ENCODE data around the gene ZNF135. TPM values are rescaled to one million over a fixed set of nuclear protein-coding genes. Genes with fewer than 3 reads are reported as not detected.

ZNF135 gene
- total RNA-seq, 1 donor from 2014 or later: 6.3 TPM

GRCh38 chr19:58095328-58095727 is 36.2 kb downstream of the ZNF135 start:
- no peak for TF ChIP-seq CTCF (conservative IDR thresholded peaks at IDR 0.05)
- no peak overlapping the region for H3K27ac Mint-ChIP-seq (ENCODE audit: unreplicated experiment)
- peaks cover 6% of the 10 kb centered on the region for H3K4me1 Mint-ChIP-seq
- no peaks in the 10 kb centered on the region for H3K27me3 Mint-ChIP-seq (ENCODE audit: low read depth)
- peak overlapping the region; percentile 61 for H3K4me3 Mint-ChIP-seq
- H3K9me3 Mint-ChIP-seq: peaks cover 9% of the 10 kb centered on the region
- no peak for DNase-seq (ENCODE audit: low read depth, low spot score)
- peaks cover 21% of the 10 kb centered on the region for H3K36me3 Mint-ChIP-seq (ENCODE audit: low read depth)

GRCh38 chr19:58096884-58097283 is 37.8 kb downstream of the ZNF135 start:
- no peaks in the 10 kb centered on the region for H3K27me3 Mint-ChIP-seq (ENCODE audit: low read depth)
- peaks cover 17% of the 10 kb centered on the region for H3K36me3 Mint-ChIP-seq (ENCODE audit: low read depth)
- H3K4me1 Mint-ChIP-seq: peaks cover 6% of the 10 kb centered on the region
- DNase-seq (ENCODE audit: low read depth, low spot score): no peak
- TF ChIP-seq CTCF (conservative IDR thresholded peaks at IDR 0.05): no peak
- H3K4me3 Mint-ChIP-seq: peak overlapping the region; percentile 79
- peak overlapping the region; percentile 94 for H3K27ac Mint-ChIP-seq (ENCODE audit: unreplicated experiment)
- H3K9me3 Mint-ChIP-seq: peaks cover 7% of the 10 kb centered on the region

- DNase-seq (ENCODE audit: low read depth, low spot score): no peak
- Mint-ChIP-seq H3K4me3 (peak overlapping the region; percentile 79), H3K36me3 (ENCODE audit: low read depth) (peaks cover 15% of the 10 kb centered on the region), H3K4me1 (peaks cover 6% of the 10 kb centered on the region), H3K9me3 (peaks cover 7% of the 10 kb centered on the region), H3K27ac (ENCODE audit: unreplicated experiment) (peak overlapping the region; percentile 94), H3K27me3 (ENCODE audit: low read depth) (no peaks in the 10 kb centered on the region)
- no peak for TF ChIP-seq CTCF (conservative IDR thresholded peaks at IDR 0.05)
Measured at GRCh38 chr19:58097349-58097748, 38.3 kb downstream of the ZNF135 start.

- peak within 1 kb of the TSS; percentile 85 for H3K4me3 Mint-ChIP-seq
- DNase-seq (ENCODE audit: low read depth, low spot score): peak; percentile 98
- H3K36me3 Mint-ChIP-seq (ENCODE audit: low read depth): peaks cover 15% of the 10 kb centered on the region
- no peaks in the 10 kb centered on the region for H3K27me3 Mint-ChIP-seq (ENCODE audit: low read depth)
- peaks cover 6% of the 10 kb centered on the region for H3K4me1 Mint-ChIP-seq
- no peak for TF ChIP-seq CTCF (conservative IDR thresholded peaks at IDR 0.05)
- peak within 1 kb of the TSS; percentile 100 for H3K27ac Mint-ChIP-seq (ENCODE audit: unreplicated experiment)
- H3K9me3 Mint-ChIP-seq: peaks cover 9% of the 10 kb centered on the region
Measured at GRCh38 chr19:58097781-58098681, 38.9 kb downstream of the ZNF135 start, which contains the start of gene ZSCAN18. ZSCAN18 (minus strand) TSS chr19:58098231; CDS start chr19:58090267, 7,964 bp downstream.

GRCh38 chr19:58098682-58098998 is 39.6 kb downstream of the ZNF135 start:
- Mint-ChIP-seq H3K9me3 (peaks cover 12% of the 10 kb centered on the region), H3K27ac (ENCODE audit: unreplicated experiment) (peak overlapping the region; percentile 100), H3K4me3 (peak overlapping the region; percentile 85), H3K27me3 (ENCODE audit: low read depth) (no peaks in the 10 kb centered on the region), H3K36me3 (ENCODE audit: low read depth) (peaks cover 16% of the 10 kb centered on the region), H3K4me1 (peaks cover 6% of the 10 kb centered on the region)
- no peak for DNase-seq (ENCODE audit: low read depth, low spot score)
- TF ChIP-seq CTCF (conservative IDR thresholded peaks at IDR 0.05): no peak

Measured in neural crest cell (in vitro differentiated cells).